ENCODE results near the gene HARS1.

GRCh38 chr5:140641716-140642115 lies 49.5 kb downstream of the HARS1 start:
- TF ChIP-seq POLR2AphosphoS5 (IDR thresholded peaks at IDR 0.05; ENCODE audit: insufficient read depth, low read depth, low read length) (no peak), CTCF (IDR thresholded peaks at IDR 0.05; ENCODE audit: extremely low read depth in 1 of 2, insufficient read depth in 1 of 2, low read depth in 1 of 2, low read length in 2 of 2) (no peak), FOS (IDR thresholded peaks at IDR 0.05; ENCODE audit: borderline replicate concordance, insufficient read depth, low read length) (no peak), MYC (IDR thresholded peaks at IDR 0.05; ENCODE audit: low read depth, low read length) (no peak), MAX (IDR thresholded peaks at IDR 0.05; ENCODE audit: insufficient read depth, insufficient read length) (no peak), POLR2A (IDR thresholded peaks at IDR 0.05; ENCODE audit: low read depth, low read length) (no peak), EZH2 (IDR thresholded peaks at IDR 0.05; ENCODE audit: borderline replicate concordance, low read depth, low read length, severe bottlenecking) (no peak), GATA2 (IDR thresholded peaks at IDR 0.05; ENCODE audit: insufficient read depth, insufficient read length, low read depth, low read length) (no peak), JUN (IDR thresholded peaks at IDR 0.05; ENCODE audit: borderline replicate concordance, insufficient read depth, insufficient read length, low read depth) (no peak)
